PC-9 (cell line): ENCODE measurements around the gene RAB31. TPM values are rescaled to one million over a fixed set of nuclear protein-coding genes. Genes with fewer than 3 reads are reported as not detected.

Source experiments
- BruUV-seq: library from RNA; stranded (reverse); fragments of 400-500 nt; replicated peaks from 2 replicates; lab custom pipeline; 2021; lab: Mats Ljungman, UMichigan
- CTCF ChIA-PET: fragments of 300-600 bp; sonication (Branson Sonifier 250); formaldehyde crosslinking; loops from one replicate; lab custom pipeline; 2022; ENCODE audit warnings: antibody characterized with exemption; lab: Charles Lee
- POLR2A ChIA-PET: fragments of 300-600 bp; sonication (Branson Sonifier 250); formaldehyde crosslinking; loops from one replicate; lab custom pipeline; 2022; ENCODE audit warnings: antibody characterized with exemption; ENCODE audit not compliant: unreplicated experiment; lab: Charles Lee
- DNase-seq, 2 experiments: peaks; one replicate each; pipeline versions ENCODE4 v3.0.0 to v3.0.0-alpha.2; 2015 to 2022; ENCODE audit warnings: mixed read lengths in 1 of 2
- H2AFZ ChIP-seq: fragments of 200-600 bp; sonication (generic); 2 replicates; pipeline ENCODE4 v1.8.1; 2017; ENCODE audit warnings: antibody characterized with exemption
- H3F3A ChIP-seq: fragments of 200-600 bp; sonication (generic); 2 replicates; pipeline ENCODE4 v1.8.1; 2017; ENCODE audit warnings: antibody characterized with exemption, mild to moderate bottlenecking, low read depth; ENCODE audit not compliant: insufficient read depth
- H3K27ac ChIP-seq: fragments of 200-600 bp; sonication (generic); 2 replicates; pipeline ENCODE4 v1.6.1; 2016; ENCODE audit warnings: mixed run types
- H3K27me3 ChIP-seq: fragments of 200-600 bp; sonication (generic); 2 replicates; pipeline ENCODE4 v1.6.1; 2016; ENCODE audit warnings: low read depth, mixed run types; ENCODE audit not compliant: insufficient read depth
- H3K36me3 ChIP-seq: fragments of 200-600 bp; sonication (generic); 2 replicates; pipeline ENCODE4 v1.6.1; 2016; ENCODE audit warnings: low read depth, mixed run types
- H3K4me1 ChIP-seq: fragments of 200-600 bp; sonication (generic); replicated peaks from 2 replicates; pipeline ENCODE4 v1.6.1; 2016; ENCODE audit warnings: mixed run types; ENCODE audit not compliant: insufficient read depth
- H3K4me2 ChIP-seq: fragments of 200-600 bp; sonication (generic); 2 replicates; pipeline ENCODE4 v1.6.1; 2017; ENCODE audit warnings: mixed run types
- H3K4me3 ChIP-seq: fragments of 200-600 bp; sonication (generic); 2 replicates; pipeline ENCODE4 v1.6.1; 2016; ENCODE audit warnings: mixed run types
- H3K79me2 ChIP-seq: fragments of 200-600 bp; sonication (generic); 2 replicates; pipeline ENCODE4 v1.6.1; 2017; ENCODE audit warnings: low read depth, mixed run types
- H3K9me2 ChIP-seq: fragments of 200-600 bp; sonication (generic); 2 replicates; pipeline ENCODE4 v1.8.1; 2017; ENCODE audit warnings: mild to moderate bottlenecking; ENCODE audit not compliant: insufficient read depth
- H3K9me3 ChIP-seq: fragments of 200-600 bp; sonication (generic); 2 replicates; pipeline ENCODE4 v1.8.1; 2016; ENCODE audit warnings: low read depth; ENCODE audit not compliant: insufficient read depth
- H4K20me1 ChIP-seq: fragments of 200-600 bp; sonication (generic); 2 replicates; pipeline ENCODE4 v1.8.1; 2017; ENCODE audit not compliant: insufficient read depth
- CTCF ChIP-seq: fragments of 200-600 bp; sonication (generic); conservative IDR thresholded peaks from 2 replicates; pipeline ENCODE4 v1.6.1; 2017; ENCODE audit warnings: mixed run types, antibody characterized with exemption, mild to moderate bottlenecking, moderate library complexity
- EZH2 ChIP-seq: fragments of 200-600 bp; sonication (generic); IDR thresholded peaks from 2 replicates; pipeline ENCODE4 v1.8.0; 2017; ENCODE audit warnings: antibody characterized with exemption, low read depth
- intact Hi-C: fragments of 100-400 bp; cut with micrococcal nuclease; formaldehyde crosslinking; loops from one replicate; pipeline ENCODE4 v1.10.0; 2022; ENCODE audit not compliant: unreplicated experiment
- total RNA-seq: library from RNA; stranded (reverse); gene quantifications from 2 replicates; pipeline ENCODE4 v1.2.3, GENCODE V29; 2021

The RAB31 gene
- total RNA-seq, 1 experiment from 2014 or later: 51.0 TPM

- H3K9me2 ChIP-seq: no peaks in the 10 kb centered on the region
- DNase-seq: no peak
- ChIA-PET CTCF (interaction anchor here (0.6 kb wide), 1 partner anchor 543 kb away, joined by 5 read pairs; no protein-coding TSS in a partner anchor), POLR2A (no interaction called here)
- H2AFZ ChIP-seq: no peak overlapping the region
- no peak overlapping the region for H3K4me2 ChIP-seq
- BruUV-seq: no TSS peak
- peaks cover 1% of the 10 kb centered on the region; the same call in 1 of the 2 replicates for H4K20me1 ChIP-seq
- intact Hi-C loops: loop anchor here (5.0 to 10.0 kb wide), 2 partner anchors 295 to 1947 kb away; partner anchors contain the start of gene PPP4R1
- no peak for TF ChIP-seq CTCF
- no peak for TF ChIP-seq EZH2
- H3K27me3 ChIP-seq: no peaks in the 10 kb centered on the region
- H3K79me2 ChIP-seq: peaks cover 9% of the 10 kb centered on the region
- H3K4me3 ChIP-seq: no peak overlapping the region
- H3K27ac ChIP-seq: no peak overlapping the region
- H3F3A ChIP-seq: peaks cover 8% of the 10 kb centered on the region
- peaks cover 8% of the 10 kb centered on the region for H3K4me1 ChIP-seq
- no peaks in the 10 kb centered on the region for H3K9me3 ChIP-seq
- no peaks in the 10 kb centered on the region for H3K36me3 ChIP-seq
Measured at GRCh38 chr18:9910071-9910470, 202.0 kb downstream of the RAB31 start.

GRCh38 chr18:9910661-9911060 lies 202.6 kb downstream of the RAB31 start:
- H3K27ac ChIP-seq: no peak overlapping the region
- peaks cover 14% of the 10 kb centered on the region for H3F3A ChIP-seq
- H3K4me3 ChIP-seq: no peak overlapping the region
- no peaks in the 10 kb centered on the region for H3K9me3 ChIP-seq
- no TSS peak for BruUV-seq
- CTCF ChIA-PET: interaction anchor here (0.6 kb wide), 1 partner anchor 544 kb away, joined by 5 read pairs; no protein-coding TSS in a partner anchor
- POLR2A ChIA-PET: no interaction called here
- H3K4me2 ChIP-seq: no peak overlapping the region
- no peaks in the 10 kb centered on the region for H3K27me3 ChIP-seq
- H3K36me3 ChIP-seq: no peaks in the 10 kb centered on the region
- H2AFZ ChIP-seq: no peak overlapping the region
- intact Hi-C loops: loop anchor here (5.0 to 10.0 kb wide), 2 partner anchors 296 to 1947 kb away; partner anchors contain the start of gene PPP4R1
- TF ChIP-seq CTCF: no peak
- no peak for TF ChIP-seq EZH2
- peaks cover 8% of the 10 kb centered on the region for H3K4me1 ChIP-seq
- peaks cover 7% of the 10 kb centered on the region for H4K20me1 ChIP-seq
- H3K9me2 ChIP-seq: no peaks in the 10 kb centered on the region
- no peak for DNase-seq
- H3K79me2 ChIP-seq: peaks cover 15% of the 10 kb centered on the region

GRCh38 chr18:9911226-9911625 lies 203.1 kb downstream of the RAB31 start:
- H3K27me3 ChIP-seq: no peaks in the 10 kb centered on the region
- BruUV-seq: no TSS peak

More at GRCh38 chr18:9911226-9911625, 203.1 kb downstream of the RAB31 start:
- Histone ChIP-seq H3K4me2 (no peak overlapping the region), H3K79me2 (peaks cover 20% of the 10 kb centered on the region), H3F3A (peaks cover 14% of the 10 kb centered on the region), H3K36me3 (no peaks in the 10 kb centered on the region), H3K27ac (no peak overlapping the region), H2AFZ (no peak overlapping the region), H3K4me3 (no peak overlapping the region), H3K9me2 (no peaks in the 10 kb centered on the region), H4K20me1 (peaks cover 13% of the 10 kb centered on the region), H3K9me3 (no peaks in the 10 kb centered on the region), H3K4me1 (peaks cover 14% of the 10 kb centered on the region)
- no peak for TF ChIP-seq CTCF
- no peak for TF ChIP-seq EZH2
- DNase-seq: no peak
- POLR2A ChIA-PET: no interaction called here
- CTCF ChIA-PET: no interaction called here
- intact Hi-C loops: loop anchor here (5.0 to 10.0 kb wide), 2 partner anchors 296 to 1946 kb away; partner anchors contain the start of gene PPP4R1

Other genes with a start within 250 kb of the RAB31 start
- 91.3 and 95.0 TPM in 2 replicates for gene RALBP1, start 232.8 kb upstream of the RAB31 start, total RNA-seq
- gene PPP4R1, start 93.7 kb upstream of the RAB31 start, total RNA-seq: 157 and 167 TPM in 2 replicates
- 0.11 TPM in 1 of 2 replicates, not detected in the other for gene TXNDC2, start 177.7 kb downstream of the RAB31 start, total RNA-seq
- 340 and 359 TPM in 2 replicates for gene VAPA, start 205.7 kb downstream of the RAB31 start, total RNA-seq